Activated CD4-positive, alpha-beta T cell treated with anti-CD3 and anti-CD28 coated beads, Interleukin-2, amount 10 ng/mL, durations not matched to agents 24 days and 14 days (primary cell): Measurements from ENCODE around the gene GPATCH4. TPM values are rescaled to one million over a fixed set of nuclear protein-coding genes. Genes with fewer than 3 reads are reported as not detected.
"Not testable (repeated sequence)": the region's sequence is repeated elsewhere in the genome, so short reads cannot be mapped to it uniquely, and the experiment has no call there.

Source experiments
- DNase-seq: peaks from one replicate; pipeline ENCODE4 v3.0.0; 2022
- H3K27ac Mint-ChIP-seq: one replicate; pipeline ENCODE4 v1.8.0; 2022; ENCODE audit warnings: mild to moderate bottlenecking, mixed read lengths
- H3K27me3 Mint-ChIP-seq: one replicate; pipeline ENCODE4 v1.8.0; 2022; ENCODE audit warnings: mixed read lengths
- H3K36me3 Mint-ChIP-seq: one replicate; pipeline ENCODE4 v1.8.0; 2022; ENCODE audit warnings: low read depth, mild to moderate bottlenecking, mixed read lengths
- H3K4me1 Mint-ChIP-seq: one replicate; pipeline ENCODE4 v1.8.0; 2021; ENCODE audit warnings: mixed read lengths
- H3K4me3 Mint-ChIP-seq: one replicate; pipeline ENCODE4 v1.8.0; 2022; ENCODE audit warnings: mild to moderate bottlenecking, moderate library complexity, mixed read lengths
- H3K9me3 Mint-ChIP-seq: one replicate; pipeline ENCODE4 v1.8.0; 2021; ENCODE audit warnings: mixed read lengths
- intact Hi-C: fragments of 100-400 bp; cut with micrococcal nuclease; formaldehyde crosslinking; loops from one replicate; pipeline ENCODE4 v1.15.1; 2023
- total RNA-seq: library from RNA; stranded (reverse); gene quantifications from 2 replicates; pipeline ENCODE4 v1.2.3, GENCODE V29; 2022

The GPATCH4 gene
- total RNA-seq, 1 donor from 2014 or later: 99.0 TPM

DNA sequence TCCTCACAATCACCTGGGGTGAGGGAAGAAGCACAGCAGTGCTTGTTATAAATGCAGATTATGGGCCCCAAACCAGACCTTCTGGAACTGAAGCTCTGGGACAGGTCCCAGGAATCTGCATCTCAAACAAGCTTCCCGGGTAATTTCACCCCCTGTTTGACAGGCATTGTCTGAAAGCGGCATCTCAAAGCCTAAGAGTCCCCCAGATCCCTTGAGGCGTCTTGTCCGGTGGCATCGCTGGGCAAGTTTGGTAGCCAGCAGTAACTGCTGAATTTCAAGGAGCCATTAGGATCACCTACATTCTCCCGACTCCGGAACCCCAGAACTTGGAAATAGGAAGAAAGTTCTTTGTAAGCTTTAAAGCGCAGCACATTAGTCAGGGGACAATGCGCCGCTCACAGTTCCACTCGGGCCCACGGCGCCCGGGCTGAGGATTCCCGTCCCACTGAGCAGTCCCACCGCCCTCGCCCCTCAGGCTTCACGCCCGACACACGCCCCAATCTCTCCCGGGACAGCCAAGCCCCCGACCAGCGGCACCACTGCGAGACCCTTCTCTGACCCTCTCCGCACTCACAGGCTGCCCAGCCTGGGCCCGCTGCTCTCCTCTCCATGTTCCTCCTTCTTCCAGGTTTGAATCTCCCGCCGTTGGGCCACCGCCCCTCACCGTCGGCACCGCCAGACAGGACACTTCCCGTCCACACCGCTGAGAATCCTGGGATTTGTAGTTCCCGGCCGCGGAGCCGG lies 29.2 kb downstream of the GPATCH4 start, which contains the start of gene IQGAP3:
Gene IQGAP3, minus strand, starts transcription at position 647 of the 744 bp plus-strand sequence. Its CDS starts 36 bp downstream, at position 611.
- peaks cover 22% of the 10 kb centered on the region for H3K27me3 Mint-ChIP-seq
- intact Hi-C loops: loop anchor here (1.0 to 5.0 kb wide), 3 partner anchors 35 to 71 kb away; no protein-coding TSS in a partner anchor
- peak; percentile 94 for DNase-seq
- peaks cover 6% of the 10 kb centered on the region for H3K36me3 Mint-ChIP-seq
- no peaks in the 10 kb centered on the region for H3K9me3 Mint-ChIP-seq
- peaks cover 22% of the 10 kb centered on the region for H3K4me1 Mint-ChIP-seq
- H3K27ac Mint-ChIP-seq: peak within 1 kb of the TSS; percentile 77
- peak within 1 kb of the TSS; percentile 92 for H3K4me3 Mint-ChIP-seq

DNA sequence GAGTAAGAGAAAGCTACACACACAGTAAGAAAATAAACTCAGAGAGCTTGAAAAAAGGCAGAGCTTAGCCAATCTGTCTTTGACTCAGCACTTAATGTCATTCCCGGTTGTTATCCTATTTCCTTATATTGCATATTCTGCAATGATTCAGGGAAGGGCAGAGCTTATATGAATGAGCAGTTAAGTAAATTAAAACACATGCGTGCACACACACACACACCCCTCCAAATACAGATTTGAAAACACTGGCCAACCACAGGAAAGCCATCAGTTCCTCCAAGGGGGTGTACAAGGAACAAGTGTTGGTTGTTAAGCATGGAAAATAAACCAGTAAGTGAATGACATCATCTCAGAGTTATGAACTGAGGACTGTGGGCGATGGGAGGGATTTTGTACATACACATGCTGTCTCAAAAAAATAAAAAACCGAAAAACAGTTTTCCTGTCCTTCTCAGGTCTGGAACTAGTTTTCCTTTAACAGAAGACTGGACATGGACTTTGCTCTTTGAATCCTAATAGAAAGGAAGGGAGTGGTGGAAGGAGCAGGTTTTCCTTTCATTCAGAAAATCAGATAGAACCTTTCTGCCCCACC lies 29.9 kb downstream of the GPATCH4 start:
- Mint-ChIP-seq H3K36me3 (peaks cover 6% of the 10 kb centered on the region), H3K9me3 (no peaks in the 10 kb centered on the region)
- intact Hi-C loops: loop anchor here (5.0 kb wide), 2 partner anchors 34 to 36 kb away; no protein-coding TSS in a partner anchor

DNA sequence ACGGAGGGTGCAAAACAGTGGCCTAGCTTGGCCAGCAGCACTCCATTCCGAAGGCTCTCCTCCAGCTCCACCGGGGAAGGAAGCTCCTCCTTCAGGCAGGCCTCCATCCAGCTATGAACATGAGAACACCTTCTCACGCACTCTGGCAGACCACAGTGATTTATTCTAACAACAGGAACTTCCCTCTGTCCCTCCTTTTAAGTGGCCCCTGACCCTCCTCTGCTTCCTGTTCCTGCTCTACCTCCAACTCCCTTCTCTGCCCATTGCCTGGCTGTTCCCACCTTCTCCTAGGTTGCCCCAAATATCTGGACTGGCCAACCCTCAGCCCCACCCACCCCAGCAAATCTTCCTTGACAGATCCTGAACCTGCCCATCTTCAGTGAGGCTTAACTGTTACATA lies 34.8 kb downstream of the GPATCH4 start:
- Mint-ChIP-seq H3K36me3 (peaks cover 13% of the 10 kb centered on the region), H3K4me1 (peaks cover 8% of the 10 kb centered on the region), H3K27ac (no peak overlapping the region), H3K27me3 (no peaks in the 10 kb centered on the region), H3K9me3 (no peaks in the 10 kb centered on the region), H3K4me3 (no peak overlapping the region)
- DNase-seq: no peak
- intact Hi-C loops: loop anchor here (5.0 kb wide), 1 partner anchor 39 kb away; no protein-coding TSS in a partner anchor

More for the DNA sequence above, 29.9 kb downstream of the GPATCH4 start:
- peaks cover 21% of the 10 kb centered on the region for H3K27me3 Mint-ChIP-seq
- peak overlapping the region; percentile 48 for H3K27ac Mint-ChIP-seq
- no peak for DNase-seq
- H3K4me1 Mint-ChIP-seq: peaks cover 22% of the 10 kb centered on the region
- H3K4me3 Mint-ChIP-seq: peak overlapping the region; percentile 92

DNA sequence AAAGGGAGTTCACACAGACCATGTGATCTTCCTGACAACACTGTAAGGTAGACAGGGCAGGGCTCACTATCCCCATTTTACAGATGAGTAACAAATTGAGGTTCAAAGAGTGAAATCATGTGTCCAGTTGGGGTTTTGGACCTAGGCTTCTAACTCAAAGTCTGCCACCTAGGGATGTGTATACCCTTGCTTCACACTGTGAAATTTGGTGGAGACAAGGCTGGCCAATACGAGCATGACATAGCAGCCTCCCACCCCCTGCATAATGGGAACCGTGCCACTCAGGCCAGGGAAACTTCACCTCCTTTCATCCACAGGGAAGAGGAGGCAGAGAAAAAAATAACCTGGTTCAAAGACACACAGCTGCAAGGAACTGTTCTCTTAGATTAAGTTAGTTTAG lies 35.8 kb downstream of the GPATCH4 start:
- Mint-ChIP-seq H3K27me3 (no peaks in the 10 kb centered on the region), H3K36me3 (peaks cover 14% of the 10 kb centered on the region), H3K4me1 (no peaks in the 10 kb centered on the region), H3K9me3 (no peaks in the 10 kb centered on the region), H3K27ac (no peak overlapping the region), H3K4me3 (no peak overlapping the region)
- no peak for DNase-seq
- intact Hi-C loops: loop anchor here (5.0 kb wide), 1 partner anchor 38 kb away; no protein-coding TSS in a partner anchor

DNA sequence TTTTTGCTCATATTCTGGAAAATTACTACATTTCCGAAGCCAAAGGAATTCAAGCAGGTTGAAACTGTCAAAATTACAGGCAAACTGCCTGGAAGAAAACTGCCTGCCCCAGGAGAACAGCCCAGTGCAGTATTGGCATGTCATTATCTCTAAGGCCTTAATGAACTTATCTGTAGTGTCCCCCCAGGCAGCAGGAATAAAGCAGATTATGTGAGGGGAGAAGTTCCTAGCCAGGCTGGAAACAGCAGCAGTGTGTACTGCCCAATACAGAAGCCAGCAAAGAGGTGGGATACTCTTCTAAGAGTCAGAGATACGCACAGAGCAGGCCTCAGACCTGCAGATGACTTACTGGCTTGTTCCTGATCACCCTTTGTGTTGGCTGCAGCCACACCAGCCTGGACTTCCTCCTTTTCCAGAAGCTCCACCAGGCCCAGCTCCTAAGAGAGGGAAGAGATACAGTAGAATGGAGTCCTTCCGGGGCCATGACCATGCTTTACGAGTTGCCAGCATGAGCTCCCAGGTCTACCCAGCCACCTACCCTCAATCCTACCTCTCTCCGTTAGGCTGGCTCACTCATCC lies 40.6 kb downstream of the GPATCH4 start:
- H3K36me3 Mint-ChIP-seq: peaks cover 13% of the 10 kb centered on the region
- no peak overlapping the region for H3K27ac Mint-ChIP-seq
- H3K4me3 Mint-ChIP-seq: no peak overlapping the region
- H3K4me1 Mint-ChIP-seq: no peaks in the 10 kb centered on the region
- intact Hi-C loops: no loop called here
- no peak for DNase-seq
- H3K27me3 Mint-ChIP-seq: no peaks in the 10 kb centered on the region
- H3K9me3 Mint-ChIP-seq: no peaks in the 10 kb centered on the region

DNA sequence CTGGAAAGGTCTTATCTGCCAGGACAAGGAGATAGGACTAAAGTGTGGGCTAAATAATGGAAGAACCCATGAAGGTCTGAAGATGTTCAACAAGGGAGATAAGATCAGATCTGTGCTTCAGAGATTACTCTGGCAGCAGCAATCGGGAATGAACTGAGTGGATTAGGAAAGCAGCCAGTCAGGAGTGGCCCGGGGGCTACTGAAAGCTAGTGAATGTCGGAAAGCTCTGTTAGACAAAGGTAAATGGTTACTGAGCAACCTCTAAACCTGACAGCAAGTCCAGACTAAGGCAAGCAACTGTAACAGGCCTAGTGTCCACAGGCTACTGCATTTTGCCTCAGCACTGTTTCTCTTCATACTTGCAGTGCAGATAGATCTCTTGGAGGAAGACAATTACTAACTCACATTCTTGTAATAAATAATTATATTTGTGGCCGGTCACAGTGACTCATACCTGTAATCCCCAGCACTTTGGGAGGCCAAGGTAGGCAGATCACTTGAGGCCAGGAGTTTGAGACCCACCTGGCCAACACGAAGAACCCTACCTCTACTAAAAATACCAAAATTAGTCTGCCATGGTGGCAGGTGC lies 41.4 kb downstream of the GPATCH4 start:
- Mint-ChIP-seq H3K4me1 (no peaks in the 10 kb centered on the region), H3K9me3 (no peaks in the 10 kb centered on the region), H3K36me3 (peaks cover 11% of the 10 kb centered on the region), H3K4me3 (no peak overlapping the region), H3K27ac (no peak overlapping the region), H3K27me3 (no peaks in the 10 kb centered on the region)
- intact Hi-C loops: no loop called here
- DNase-seq: no peak

DNA sequence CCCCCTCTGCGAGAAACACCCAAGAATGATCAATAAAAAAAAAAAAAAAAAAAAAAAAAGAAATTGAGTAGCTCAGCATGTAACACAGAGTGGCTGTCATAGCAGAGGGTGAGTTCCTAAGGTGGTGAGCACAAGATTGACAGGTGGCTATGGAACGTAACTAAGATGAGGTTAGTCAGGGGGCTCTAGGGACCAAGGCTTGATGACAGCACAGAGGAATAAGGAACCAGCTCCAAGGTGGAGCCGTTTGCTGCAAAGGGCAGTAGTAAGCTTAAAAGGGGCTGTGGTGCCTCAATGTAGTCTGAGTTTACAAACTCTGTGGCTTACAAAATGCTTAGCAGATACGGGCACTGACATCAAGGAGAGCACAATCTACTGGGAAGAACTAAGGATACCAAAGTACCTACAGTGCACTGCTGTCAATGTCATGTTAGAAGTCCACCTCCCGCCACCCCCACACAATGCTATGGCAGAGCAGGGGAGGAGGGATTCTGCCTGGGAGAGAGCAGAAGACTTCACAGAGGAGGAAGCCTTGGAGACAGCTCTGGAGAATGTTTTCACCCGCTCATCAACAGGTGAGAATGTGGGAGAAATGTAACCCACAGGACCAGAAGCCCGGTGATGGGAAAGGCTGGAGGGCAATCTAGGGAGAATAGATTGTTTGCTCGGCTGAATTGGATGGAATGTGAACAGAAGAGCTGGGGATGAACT lies 42.0 kb downstream of the GPATCH4 start:
- intact Hi-C loops: no loop called here
- no peaks in the 10 kb centered on the region for H3K4me1 Mint-ChIP-seq
- no peaks in the 10 kb centered on the region for H3K9me3 Mint-ChIP-seq
- no peak overlapping the region for H3K4me3 Mint-ChIP-seq
- H3K27ac Mint-ChIP-seq: no peak overlapping the region
- no peak for DNase-seq
- peaks cover 11% of the 10 kb centered on the region for H3K36me3 Mint-ChIP-seq
- H3K27me3 Mint-ChIP-seq: no peaks in the 10 kb centered on the region

DNA sequence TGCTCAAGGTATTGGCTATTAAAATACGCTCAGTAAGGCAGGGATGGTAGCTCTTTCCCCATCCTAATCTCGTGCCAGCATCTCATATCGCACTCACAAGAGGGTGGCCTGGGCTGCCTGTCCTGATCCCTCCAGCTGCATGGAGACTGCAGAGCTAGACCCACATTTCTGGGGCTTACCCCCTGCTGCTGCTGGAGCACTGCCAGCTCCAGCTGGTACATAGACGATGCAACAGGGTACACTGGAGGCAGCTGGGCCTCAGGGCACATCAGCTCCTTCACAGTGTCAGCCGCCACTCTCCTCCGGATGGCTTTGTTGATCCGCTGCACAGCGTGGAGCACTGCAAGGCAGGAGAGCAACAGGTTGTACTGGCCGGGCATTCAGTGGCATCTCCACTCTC lies 44.9 kb downstream of the GPATCH4 start:
- no peak overlapping the region for H3K27ac Mint-ChIP-seq
- no peaks in the 10 kb centered on the region for H3K27me3 Mint-ChIP-seq
- DNase-seq: no peak
- H3K36me3 Mint-ChIP-seq: peaks cover 10% of the 10 kb centered on the region
- no peaks in the 10 kb centered on the region for H3K4me1 Mint-ChIP-seq
- no peaks in the 10 kb centered on the region for H3K9me3 Mint-ChIP-seq
- intact Hi-C loops: no loop called here
- H3K4me3 Mint-ChIP-seq: no peak overlapping the region

DNA sequence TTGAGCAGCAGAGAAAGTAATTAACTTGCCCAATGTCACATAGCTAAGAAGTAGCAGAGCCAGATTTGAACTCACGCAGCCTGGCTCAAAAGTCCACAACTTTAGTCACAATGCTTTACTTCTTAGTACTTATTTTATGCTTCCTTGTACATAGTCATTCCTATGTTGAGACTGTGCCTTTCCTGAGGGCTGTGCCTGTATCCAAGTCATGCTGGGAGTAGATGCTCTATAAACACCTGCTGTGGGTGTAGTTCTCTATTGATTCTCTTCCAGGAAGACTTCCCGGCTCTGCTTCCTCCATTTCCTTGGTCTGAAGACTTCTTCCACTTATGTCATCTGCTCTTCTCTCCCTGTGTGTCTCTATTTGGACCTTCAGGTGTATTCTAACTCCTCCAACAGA lies 45.6 kb downstream of the GPATCH4 start:
- no peaks in the 10 kb centered on the region for H3K4me1 Mint-ChIP-seq
- DNase-seq: no peak
- intact Hi-C loops: no loop called here
- no peaks in the 10 kb centered on the region for H3K27me3 Mint-ChIP-seq
- no peaks in the 10 kb centered on the region for H3K9me3 Mint-ChIP-seq
- H3K36me3 Mint-ChIP-seq: peaks cover 10% of the 10 kb centered on the region
- no peak overlapping the region for H3K27ac Mint-ChIP-seq
- no peak overlapping the region for H3K4me3 Mint-ChIP-seq

DNA sequence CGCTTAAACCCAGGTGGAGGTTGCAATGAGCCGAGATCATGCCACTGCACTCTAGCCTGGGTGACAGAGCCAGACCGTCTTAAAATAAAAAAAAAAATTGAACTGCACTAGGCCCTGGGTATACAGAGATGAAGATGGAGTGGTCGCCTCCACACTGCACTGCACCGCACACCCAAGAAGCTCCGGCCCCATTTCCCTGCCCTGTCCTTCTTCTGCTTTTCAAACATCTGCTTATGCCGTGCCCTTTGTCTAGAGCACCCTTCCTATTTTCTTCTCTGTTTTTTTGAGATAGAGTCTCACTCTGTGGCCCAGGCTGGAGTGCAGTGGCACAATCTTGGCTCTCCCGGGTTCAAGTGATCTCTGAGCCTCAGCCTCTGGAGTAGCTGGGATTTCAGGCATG lies 46.3 kb downstream of the GPATCH4 start:
- peaks cover 9% of the 10 kb centered on the region for H3K36me3 Mint-ChIP-seq
- H3K4me1 Mint-ChIP-seq: no peaks in the 10 kb centered on the region
- no peaks in the 10 kb centered on the region for H3K27me3 Mint-ChIP-seq
- no peak overlapping the region for H3K27ac Mint-ChIP-seq
- H3K9me3 Mint-ChIP-seq: no peaks in the 10 kb centered on the region
- H3K4me3 Mint-ChIP-seq: no peak overlapping the region
- DNase-seq: no peak
- intact Hi-C loops: no loop called here

DNA sequence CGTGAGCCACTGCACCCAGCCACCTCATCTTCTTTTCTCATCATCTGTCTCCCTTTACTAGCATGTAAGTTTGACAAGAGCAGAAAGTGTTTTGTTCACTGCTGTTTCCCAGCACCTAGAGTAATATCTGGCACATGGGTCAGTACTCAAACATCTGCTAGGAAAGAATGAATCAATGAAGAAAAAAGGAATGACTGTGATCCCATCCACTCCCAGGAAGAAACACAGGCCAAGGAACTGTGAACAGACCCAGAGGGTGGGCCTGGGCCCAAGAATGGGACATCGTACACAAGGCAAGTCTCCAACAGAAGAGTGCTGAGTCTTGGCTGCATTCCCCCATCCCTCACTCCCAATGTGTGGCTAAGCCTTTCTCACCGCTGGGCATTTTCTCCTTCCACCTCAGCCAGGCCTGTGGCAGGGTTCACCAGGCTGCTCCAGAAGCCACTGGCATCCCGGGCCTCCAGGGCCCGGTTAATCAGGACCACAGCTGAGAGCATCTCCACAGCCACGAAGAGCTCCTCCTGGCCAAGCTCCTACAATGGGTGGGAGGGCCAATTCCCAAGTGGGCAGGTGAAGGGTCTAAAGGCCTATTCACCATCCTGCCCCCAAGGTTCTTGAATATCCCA lies 47.3 kb downstream of the GPATCH4 start:
- no peak for DNase-seq
- H3K9me3 Mint-ChIP-seq: no peaks in the 10 kb centered on the region
- no peak overlapping the region for H3K27ac Mint-ChIP-seq
- H3K27me3 Mint-ChIP-seq: no peaks in the 10 kb centered on the region
- no peak overlapping the region for H3K4me3 Mint-ChIP-seq
- H3K4me1 Mint-ChIP-seq: no peaks in the 10 kb centered on the region
- peaks cover 10% of the 10 kb centered on the region for H3K36me3 Mint-ChIP-seq
- intact Hi-C loops: no loop called here

DNA sequence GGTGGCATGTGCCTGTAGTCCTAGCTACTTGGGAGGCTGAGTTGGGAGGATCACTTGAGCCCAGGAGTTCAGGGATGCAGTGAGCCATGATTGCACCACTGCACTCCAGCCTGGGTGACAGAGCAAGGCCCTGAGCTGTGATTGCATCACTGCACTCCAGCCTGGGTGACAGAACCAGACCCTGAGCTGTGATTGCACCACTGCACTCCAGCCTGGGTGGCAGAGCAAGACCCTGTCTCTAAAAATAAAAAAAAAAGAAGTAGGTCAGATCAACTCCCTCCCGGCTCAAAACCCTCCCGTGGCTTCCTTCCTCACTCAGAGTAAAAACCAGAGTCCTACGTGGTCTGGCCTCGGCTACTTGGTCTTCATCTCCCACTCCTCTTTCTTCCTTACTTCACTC lies 48.3 kb downstream of the GPATCH4 start:
- H3K4me1 Mint-ChIP-seq, H3K27ac Mint-ChIP-seq, intact Hi-C loops, H3K9me3 Mint-ChIP-seq, H3K27me3 Mint-ChIP-seq, H3K4me3 Mint-ChIP-seq, DNase-seq: not testable (repeated sequence)
- peaks cover 10% of the 10 kb centered on the region for H3K36me3 Mint-ChIP-seq

DNA sequence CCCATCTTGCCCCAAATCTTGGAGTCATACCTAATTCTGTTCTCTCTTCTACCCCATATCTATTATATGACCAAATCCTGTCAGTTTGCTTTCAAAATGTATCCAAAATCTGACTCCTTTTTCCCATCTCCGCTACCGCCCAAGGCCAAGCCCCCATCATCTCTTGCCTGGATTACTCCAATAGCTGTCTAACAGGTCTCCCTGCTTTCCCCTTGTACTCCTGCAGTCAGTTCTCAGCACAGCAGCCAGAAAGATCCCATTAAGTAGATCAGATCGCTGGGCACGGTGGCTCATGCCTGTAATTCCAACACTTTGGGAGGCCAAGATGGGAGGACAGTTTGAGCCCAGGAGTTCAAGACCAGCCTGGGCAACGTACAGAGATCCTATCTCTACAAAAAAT lies 48.8 kb downstream of the GPATCH4 start:
- peaks cover 13% of the 10 kb centered on the region for H3K36me3 Mint-ChIP-seq
- H3K4me3 Mint-ChIP-seq: no peak overlapping the region
- no peaks in the 10 kb centered on the region for H3K9me3 Mint-ChIP-seq
- H3K27ac Mint-ChIP-seq: no peak overlapping the region
- no peaks in the 10 kb centered on the region for H3K27me3 Mint-ChIP-seq
- H3K4me1 Mint-ChIP-seq: no peaks in the 10 kb centered on the region
- intact Hi-C loops: no loop called here
- DNase-seq: no peak
